ENCODE measurements around the gene RAI1.

DNA sequence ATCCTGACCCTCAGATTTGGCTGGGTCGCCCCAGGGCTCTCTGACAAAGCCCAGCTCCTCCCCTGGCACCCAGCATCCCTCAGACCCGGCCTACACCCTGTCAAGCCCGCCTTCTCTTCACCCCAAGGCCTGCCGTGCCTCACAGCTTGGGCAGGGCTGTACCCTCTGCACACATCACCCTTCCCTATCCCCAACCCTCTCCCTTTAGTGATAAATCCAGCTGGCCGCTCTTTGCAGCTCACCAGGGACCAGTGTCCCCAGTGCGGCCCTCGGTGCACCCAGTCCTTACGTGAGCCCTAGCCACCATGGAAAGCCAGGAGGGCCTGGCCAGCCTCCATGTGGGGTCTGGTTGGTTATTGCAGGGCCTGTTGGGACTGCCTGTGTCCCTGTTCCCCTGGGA, 74.5 kb downstream of the RAI1 start:
- TF ChIP-seq CTCF (conservative IDR thresholded peaks at IDR 0.05) (no peak), ZFX (IDR thresholded peaks at IDR 0.05) (no peak)

All from C4-2B (cell line).